HG03025 (cell line): Measurements from ENCODE around the gene PGK1.

Experiments used
- ATAC-seq: cut with Tn5 transposase; IDR thresholded peaks from one replicate; pipeline ENCODE4 v1.9.1; 2021; ENCODE audit warnings: mild to moderate bottlenecking, moderate library complexity; ENCODE audit not compliant: unreplicated experiment, low FRiP score

PGK1 gene

GRCh38 chrX:78165425-78165824, 61.4 kb downstream of the PGK1 start:
- no peak for ATAC-seq

- no peak for ATAC-seq
Measured at GRCh38 chrX:78168065-78168464, 64.0 kb downstream of the PGK1 start.
